Inferior parietal cortex (tissue), 1 donor: ENCODE data around the gene ESYT3.
"Not testable (repeated sequence)": the region's sequence is repeated elsewhere in the genome, so short reads cannot be mapped to it uniquely, and the experiment has no call there.

Experiments used
- DNase-seq: peaks from one replicate; pipeline ENCODE4 v3.0.0-alpha.2; 2016; ENCODE audit errors: extremely low spot score

The ESYT3 gene

GRCh38 chr3:138461896-138462295 is 27.5 kb downstream of the ESYT3 start:
- no peak for DNase-seq

GRCh38 chr3:138463724-138464490 is 29.5 kb downstream of the ESYT3 start:
- DNase-seq = no peak

DNA sequence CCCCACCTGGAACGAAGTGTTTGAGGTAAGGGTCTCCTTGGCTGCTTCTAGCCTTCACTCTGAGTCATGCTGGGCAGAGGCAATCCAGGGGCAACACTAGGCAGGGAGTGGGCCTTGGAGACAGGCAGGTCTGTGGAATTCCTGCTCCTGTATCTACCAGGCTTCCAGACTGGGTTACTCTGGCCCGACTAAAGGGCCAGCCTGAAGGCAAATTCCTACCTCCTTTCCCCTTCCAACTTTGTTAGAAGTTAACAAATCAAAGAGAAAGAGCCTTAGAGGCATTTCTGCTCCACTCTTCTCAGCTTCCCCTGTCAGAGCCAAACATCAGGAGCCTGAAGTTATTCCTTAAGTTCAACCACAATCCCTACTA is 30.1 kb downstream of the ESYT3 start:
- no peak for DNase-seq

DNA sequence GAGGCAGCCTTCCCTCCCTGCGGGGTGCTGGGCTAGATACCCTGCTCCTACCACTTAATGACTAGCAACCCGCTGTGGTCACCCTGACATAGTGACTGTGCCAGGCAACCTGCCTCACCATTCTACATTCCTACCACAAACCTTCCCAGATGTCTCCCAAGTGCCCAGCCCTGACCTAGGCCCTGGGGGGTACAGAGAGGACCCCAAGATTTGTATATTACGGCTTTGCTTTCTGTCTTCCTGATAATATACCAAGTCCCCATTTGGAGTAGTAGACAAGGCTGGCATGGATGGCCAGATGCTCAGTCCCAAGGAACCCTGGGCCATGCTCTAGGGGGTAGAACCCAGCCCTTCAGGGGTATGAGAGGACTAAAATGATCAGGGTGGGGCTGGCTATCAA is 31.0 kb downstream of the ESYT3 start:
- DNase-seq = no peak

DNA sequence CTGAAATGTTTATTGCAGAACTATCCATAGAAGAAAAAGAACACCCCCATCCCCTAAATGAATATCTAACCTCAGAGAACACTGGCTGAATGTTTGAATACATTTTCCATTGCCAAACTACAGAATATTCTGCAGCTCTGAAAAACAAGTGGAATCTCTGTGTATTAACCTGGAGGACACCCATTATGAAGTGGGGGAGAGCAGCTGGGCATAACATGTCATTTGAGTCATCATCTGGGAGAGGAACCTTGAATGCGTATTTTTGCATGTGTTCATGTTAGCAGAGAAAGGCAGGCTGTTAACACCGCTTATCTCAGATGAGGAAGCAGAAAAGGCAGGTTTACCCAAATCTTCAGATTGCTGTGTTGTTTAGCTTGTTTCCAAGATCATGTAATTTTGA is 31.5 kb downstream of the ESYT3 start:
- no peak for DNase-seq

GRCh38 chr3:138467931-138468330 is 33.5 kb downstream of the ESYT3 start:
- no peak for DNase-seq

DNA sequence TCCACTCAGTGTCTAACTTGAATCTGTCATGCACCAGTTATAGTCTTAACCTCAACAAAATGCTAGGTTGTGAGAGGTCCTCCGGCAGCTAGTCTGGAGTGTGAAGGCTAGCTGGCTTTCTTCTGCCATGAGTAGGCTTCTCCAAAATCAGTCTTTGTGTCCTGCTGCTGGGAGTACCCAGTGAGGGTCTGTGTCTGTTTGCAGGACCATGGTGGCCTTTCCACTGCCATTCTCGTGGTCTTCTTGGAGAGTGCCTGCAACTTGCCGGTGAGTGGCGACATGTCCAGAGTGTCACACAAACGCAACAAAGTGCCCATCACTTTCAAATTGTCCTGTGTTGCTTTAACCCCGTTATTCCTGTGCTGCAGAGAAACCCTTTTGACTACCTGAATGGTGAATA is 34.0 kb downstream of the ESYT3 start:
- DNase-seq = no peak

- no peak for DNase-seq
Measured at GRCh38 chr3:138468886-138469285, 34.5 kb downstream of the ESYT3 start.

DNA sequence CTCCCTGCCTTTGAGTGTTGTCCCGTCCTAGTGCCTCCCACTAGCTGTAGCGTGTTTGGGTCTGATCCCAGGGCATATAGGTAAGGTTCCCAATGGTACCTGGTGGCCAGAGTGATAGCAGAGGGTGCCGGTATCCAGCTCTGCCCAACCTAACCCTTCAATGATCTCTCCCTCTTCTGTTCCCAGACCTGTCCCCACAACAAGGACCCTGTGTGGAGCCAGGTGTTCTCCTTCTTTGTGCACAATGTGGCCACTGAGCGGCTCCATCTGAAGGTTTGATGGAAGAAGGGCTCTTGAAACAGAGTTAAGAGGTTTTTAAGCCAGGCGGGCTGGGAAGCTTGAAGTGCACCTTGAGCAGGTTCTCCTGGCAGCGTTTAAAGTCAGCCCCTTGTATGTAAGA is 35.5 kb downstream of the ESYT3 start:
- no peak for DNase-seq

GRCh38 chr3:138470687-138471086 is 36.3 kb downstream of the ESYT3 start:
- DNase-seq = no peak

- DNase-seq = no peak
Measured at GRCh38 chr3:138471481-138471880, 37.1 kb downstream of the ESYT3 start.

- no peak for DNase-seq
Measured at GRCh38 chr3:138472141-138472825, 37.9 kb downstream of the ESYT3 start.

- DNase-seq = no peak
Measured at GRCh38 chr3:138473391-138473790, 39.0 kb downstream of the ESYT3 start.

DNA sequence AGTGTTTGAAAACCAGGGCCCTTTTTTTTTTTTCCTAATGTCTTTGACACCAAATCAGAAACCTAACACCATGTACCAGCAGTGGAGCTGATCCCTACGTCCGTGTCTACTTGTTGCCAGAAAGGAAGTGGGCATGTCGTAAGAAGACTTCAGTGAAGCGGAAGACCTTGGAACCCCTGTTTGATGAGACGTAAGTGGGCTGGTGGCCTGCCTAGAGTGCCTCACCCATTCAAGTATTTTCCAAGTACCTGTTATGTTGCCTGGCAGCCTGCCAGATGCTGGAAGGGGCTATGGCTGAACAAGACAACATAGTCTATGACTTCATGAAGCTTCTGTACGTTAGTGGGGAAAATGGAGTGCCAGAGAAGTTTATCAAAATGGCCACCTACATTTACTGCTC is 39.7 kb downstream of the ESYT3 start:
- no peak for DNase-seq

DNA sequence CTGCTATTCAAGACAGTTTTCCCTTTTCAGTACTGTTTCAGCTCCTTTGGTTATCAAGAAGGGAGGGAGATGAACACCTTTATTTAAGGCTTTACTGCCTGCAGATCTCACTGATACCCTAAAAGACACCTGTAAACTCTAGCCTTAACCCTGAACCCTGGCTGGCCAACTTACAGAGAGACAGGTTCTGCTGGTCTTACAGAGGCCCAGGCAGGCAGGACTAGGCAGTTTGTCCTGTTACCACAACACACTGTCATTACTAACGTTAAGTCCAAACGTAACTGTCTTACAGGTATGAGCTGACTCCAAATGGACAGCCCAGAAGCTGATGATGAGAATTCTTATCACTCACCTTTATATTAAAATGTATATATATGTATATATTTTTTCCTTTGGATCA is 42.1 kb downstream of the ESYT3 start:
- no peak for DNase-seq

DNA sequence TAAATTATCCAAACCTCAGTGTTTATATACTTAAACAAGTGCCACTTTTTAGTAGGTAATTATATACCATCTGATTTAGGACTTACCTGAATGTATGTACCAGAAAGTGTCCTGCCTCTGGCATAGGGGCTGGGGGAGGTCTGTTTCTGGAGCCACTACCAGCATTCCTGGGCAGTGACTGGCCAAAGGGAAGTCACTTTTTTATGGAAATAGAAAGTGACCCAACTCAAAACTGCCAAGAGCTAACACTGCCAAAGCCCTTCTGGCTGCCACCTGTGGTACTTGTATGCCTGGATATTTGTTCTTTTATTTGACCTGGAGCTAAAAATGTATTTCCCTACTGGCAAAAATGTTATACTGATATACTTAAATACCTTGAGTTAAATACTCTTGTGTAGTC is 42.7 kb downstream of the ESYT3 start:
- no peak for DNase-seq

DNA sequence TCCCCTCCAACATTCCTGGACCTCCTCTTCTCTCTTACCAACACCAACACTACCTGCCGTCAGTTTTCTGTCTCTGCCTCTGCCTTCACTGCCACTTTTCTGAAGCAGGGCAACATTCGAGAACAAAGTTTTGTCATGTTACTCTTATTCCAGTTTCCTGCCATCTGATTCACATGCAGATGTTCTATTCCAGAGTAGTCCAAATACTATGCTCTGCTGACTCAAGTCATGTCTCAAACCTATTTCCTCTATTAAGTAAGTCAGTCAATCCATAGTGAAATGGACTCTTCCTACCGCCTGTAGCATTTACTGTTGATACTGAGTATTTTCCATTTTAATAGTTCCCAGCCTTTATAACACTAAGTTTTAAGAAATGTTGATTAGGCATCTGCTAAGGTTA is 43.4 kb downstream of the ESYT3 start:
- DNase-seq = no peak

GRCh38 chr3:138479438-138479863 is 45.0 kb downstream of the ESYT3 start:
- no peak for DNase-seq

DNA sequence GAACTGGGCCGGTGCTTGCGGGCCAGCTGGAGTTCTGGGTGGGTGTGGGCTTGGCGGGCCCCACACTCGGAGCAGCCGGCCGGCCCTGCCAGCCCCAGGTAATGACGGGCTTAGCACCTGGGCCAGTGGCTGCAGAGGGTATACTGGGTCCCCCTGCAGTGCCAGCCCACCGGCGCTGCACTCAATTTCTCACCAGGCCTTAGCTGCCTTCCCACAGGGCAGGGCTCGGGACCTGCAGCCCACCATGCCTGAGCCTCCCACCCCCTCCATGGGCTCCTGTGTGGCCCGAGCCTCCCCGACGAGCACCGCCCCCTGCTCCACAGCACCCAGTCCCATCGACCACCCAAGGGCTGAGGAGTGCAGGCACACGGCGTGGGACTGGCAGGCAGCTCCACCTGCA is 50.3 kb downstream of the ESYT3 start:
- not testable (repeated sequence) for DNase-seq

DNA sequence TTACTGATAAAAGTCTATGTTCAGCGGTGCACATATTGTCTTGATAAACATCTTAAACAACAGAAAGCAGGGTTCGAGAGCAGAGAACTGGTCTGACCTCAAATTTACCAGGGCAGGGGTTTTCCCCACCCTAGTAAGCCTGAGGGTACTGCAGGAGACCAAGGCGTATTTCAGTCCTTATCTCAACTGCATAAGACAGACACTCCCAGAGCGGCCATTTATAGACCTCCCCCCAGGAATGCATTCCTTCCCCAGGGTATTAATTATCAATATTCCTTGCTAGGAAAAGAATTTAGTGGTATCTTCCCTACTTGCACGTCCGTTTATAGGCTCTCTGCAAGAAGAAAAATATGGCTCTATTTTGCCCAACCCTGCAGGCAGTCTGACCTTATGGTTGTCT is 52.2 kb downstream of the ESYT3 start:
- DNase-seq = not testable (repeated sequence)

DNA sequence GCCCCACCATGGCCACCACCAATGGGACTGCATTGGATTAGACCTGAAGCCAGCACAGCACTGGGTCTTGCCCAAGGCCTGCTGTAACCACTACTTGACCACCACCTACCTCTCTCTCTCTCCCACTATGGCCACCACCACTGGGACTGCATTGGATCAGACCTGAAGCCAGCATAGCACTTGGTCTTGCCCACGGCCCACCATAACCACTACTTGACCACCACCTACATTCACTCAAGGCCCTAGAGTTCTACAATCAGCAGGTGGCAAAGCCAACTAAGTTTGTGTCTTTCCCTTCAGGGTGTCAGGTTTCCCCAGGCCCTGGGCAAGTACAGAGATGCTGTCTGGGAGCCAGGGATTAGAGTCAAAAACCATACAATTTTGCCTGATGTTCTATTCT is 57.6 kb downstream of the ESYT3 start:
- DNase-seq = no peak

DNA sequence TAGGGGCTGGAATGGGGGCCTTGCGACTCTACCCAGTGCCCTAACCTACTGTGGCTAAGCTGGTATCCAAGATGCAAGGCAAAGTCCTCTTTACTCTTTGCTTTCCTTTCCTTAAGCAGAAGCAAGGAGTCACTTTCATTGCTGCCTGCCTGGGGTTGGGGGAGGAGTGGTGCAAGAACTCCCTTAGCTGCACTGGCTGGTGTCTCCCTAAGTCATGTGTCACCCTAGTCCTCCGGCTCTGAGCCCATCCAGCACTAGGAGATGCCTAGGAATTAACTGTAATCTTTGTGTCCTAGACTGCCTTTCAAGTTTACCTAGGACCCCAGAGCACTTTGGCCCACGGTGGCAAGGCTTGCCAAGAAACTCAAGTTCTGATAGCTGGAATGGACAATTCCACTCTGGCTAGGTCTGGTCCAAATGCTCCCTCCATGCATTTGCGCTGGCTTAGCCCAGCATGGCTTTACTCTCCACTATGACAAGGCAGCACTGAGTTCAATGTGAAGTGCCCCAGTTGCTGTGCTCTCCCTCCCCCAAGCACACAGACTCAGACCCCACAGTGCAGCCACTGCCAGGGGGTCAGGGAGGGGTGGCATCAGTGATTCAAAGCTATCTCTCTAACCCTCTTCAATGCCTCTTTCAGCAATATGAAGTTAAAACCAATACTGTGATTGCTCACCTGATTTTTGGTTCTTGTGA is 58.7 kb downstream of the ESYT3 start:
- DNase-seq = no peak
